ENCODE data around the gene CCDC70. TPM values are rescaled to one million over a fixed set of nuclear protein-coding genes. Genes with fewer than 3 reads are reported as not detected.

Gene CCDC70
- polyA plus RNA-seq (2013, experiment 1 of 4), result not detected
- not detected for polyA plus RNA-seq (2013, experiment 2 of 4)
- polyA plus RNA-seq (2013, experiment 3 of 4), result not detected
- polyA plus RNA-seq (2013, experiment 4 of 4), result not detected

DNA sequence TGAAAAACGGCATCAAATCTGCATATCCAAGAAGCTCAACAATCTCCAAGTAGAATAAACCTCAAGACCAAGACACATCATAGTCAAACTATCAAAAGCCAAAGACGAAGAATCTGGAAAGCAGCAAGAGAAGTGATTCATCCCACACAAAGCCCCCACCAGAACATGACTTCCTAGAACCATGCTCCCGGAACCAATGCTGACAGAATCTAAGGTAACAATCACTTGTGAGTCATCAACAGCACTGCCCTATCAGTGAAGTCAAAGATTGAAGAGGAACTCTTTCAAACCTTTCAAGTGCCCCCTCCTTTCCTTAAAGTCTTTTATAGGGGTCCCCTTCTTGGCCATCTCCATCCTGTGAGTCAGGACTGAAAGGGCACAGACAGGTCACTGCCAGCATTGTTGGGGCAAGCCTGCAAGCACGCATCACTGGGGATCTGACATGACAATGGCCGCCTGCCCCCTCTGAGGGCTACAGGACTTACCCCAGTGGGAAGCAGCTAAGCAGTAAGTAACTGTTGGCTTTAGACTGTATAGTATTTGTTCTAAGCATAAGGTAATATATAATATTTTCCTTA lies at the start of gene CCDC70:
Gene CCDC70 (plus strand): TSS at position 247 of the 578 bp plus-strand sequence. CDS start 3,443 bp downstream, outside the sequence.
- no peak within 1 kb of the TSS for H3K27ac ChIP-seq (ENCODE audit: insufficient read depth, low read depth, low read length, poor library complexity, severe bottlenecking)
- no peaks in the 10 kb centered on the region for H3K27me3 ChIP-seq (ENCODE audit: control insufficient read depth, insufficient read depth, low read length, poor library complexity, severe bottlenecking)
- no peaks in the 10 kb centered on the region for H3K36me3 ChIP-seq (ENCODE audit: control insufficient read depth, insufficient read depth, low read length)
- no peak within 1 kb of the TSS for H3K4me3 ChIP-seq (ENCODE audit: insufficient read depth, low read depth, low read length)
- H3K9me3 ChIP-seq (ENCODE audit: control insufficient read depth, low read length), result no peaks in the 10 kb centered on the region
- H3K4me1 ChIP-seq (ENCODE audit: control insufficient read depth, insufficient read depth, low read length), result no peaks in the 10 kb centered on the region
- WGBS, 2 experiments, result 89 to 94% methylated on average over 5 of the region's 5 CpGs

DNA sequence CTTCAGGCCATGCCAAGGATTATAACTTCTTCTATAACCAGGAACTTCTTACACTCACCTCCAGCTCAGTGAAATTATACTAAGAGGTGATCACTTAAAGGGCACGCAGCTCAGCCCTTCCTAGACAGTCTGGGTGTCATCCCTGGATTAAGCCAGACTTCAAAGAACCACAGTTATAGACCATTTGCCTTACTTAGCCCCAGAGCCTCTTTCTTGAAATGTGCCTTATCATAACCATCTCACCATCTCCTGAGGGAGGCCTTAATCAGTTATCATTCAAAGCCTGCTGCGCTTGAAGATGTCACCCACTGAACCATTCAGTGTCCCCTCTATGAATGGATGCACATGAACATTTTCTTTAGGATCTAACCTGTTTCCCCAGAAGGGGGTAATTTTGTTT lies 47.7 kb upstream of the CCDC70 start:
- WGBS, 2 experiments, result 94% methylated on average over 2 of the region's 2 CpGs
- no peak overlapping the region for H3K27ac ChIP-seq (ENCODE audit: insufficient read depth, low read depth, low read length, poor library complexity, severe bottlenecking)
- no peaks in the 10 kb centered on the region for H3K4me1 ChIP-seq (ENCODE audit: control insufficient read depth, insufficient read depth, low read length)
- H3K27me3 ChIP-seq (ENCODE audit: control insufficient read depth, insufficient read depth, low read length, poor library complexity, severe bottlenecking), result no peaks in the 10 kb centered on the region
- H3K36me3 ChIP-seq (ENCODE audit: control insufficient read depth, insufficient read depth, low read length), result no peaks in the 10 kb centered on the region
- H3K9me3 ChIP-seq (ENCODE audit: control insufficient read depth, low read length), result no peaks in the 10 kb centered on the region
- H3K4me3 ChIP-seq (ENCODE audit: insufficient read depth, low read depth, low read length), result no peak overlapping the region

DNA sequence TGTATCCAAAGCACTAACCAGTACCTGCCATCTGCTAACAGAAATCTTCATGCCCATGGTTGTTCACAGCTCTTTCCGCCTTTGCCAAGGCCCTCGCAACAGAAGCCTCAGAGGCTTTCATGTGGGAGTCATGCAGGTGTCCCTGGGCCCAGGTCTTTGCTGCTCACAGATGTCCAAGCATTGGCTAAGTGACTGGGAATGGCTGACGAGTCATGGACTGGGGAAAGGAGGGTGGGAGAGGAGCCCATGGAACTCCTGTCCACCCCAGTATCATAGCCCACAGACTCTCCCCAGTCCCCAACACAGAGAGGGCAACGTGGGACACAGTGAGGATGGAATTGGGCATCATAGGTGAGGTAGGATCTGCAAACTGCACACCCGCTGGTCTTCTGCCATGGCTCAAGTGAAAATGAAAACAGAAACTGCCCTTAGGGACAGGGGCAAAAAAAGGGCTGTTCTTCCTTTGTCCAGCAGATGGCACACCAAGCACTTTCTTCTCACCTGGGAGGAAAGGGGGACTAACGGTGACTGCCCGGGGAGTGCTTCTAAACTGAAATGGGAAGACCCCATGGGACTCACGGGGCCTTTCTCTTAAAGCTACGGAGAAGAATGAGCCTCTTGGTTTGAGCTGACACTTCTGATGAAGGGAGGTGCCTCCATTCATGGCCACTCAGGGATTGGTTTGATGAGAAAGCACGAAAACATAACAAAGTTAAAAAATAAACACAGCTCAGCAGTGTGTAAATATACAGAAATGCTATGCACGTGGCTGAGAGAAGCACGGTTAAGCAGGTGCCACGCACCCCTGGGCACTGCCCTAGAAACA lies 46.7 kb upstream of the CCDC70 start:
- no peaks in the 10 kb centered on the region for H3K4me1 ChIP-seq (ENCODE audit: control insufficient read depth, insufficient read depth, low read length)
- H3K27me3 ChIP-seq (ENCODE audit: control insufficient read depth, insufficient read depth, low read length, poor library complexity, severe bottlenecking), result no peaks in the 10 kb centered on the region
- H3K4me3 ChIP-seq (ENCODE audit: insufficient read depth, low read depth, low read length), result no peak overlapping the region
- WGBS, 2 experiments, result 45 to 47% methylated on average over 13 of the region's 13 CpGs
- no peaks in the 10 kb centered on the region for H3K9me3 ChIP-seq (ENCODE audit: control insufficient read depth, low read length)
- no peaks in the 10 kb centered on the region for H3K36me3 ChIP-seq (ENCODE audit: control insufficient read depth, insufficient read depth, low read length)
- H3K27ac ChIP-seq (ENCODE audit: insufficient read depth, low read depth, low read length, poor library complexity, severe bottlenecking), result no peak overlapping the region

GRCh38 chr13:51815848-51816247 lies 45.9 kb upstream of the CCDC70 start:
- Histone ChIP-seq H3K27me3 (ENCODE audit: control insufficient read depth, insufficient read depth, low read length, poor library complexity, severe bottlenecking) (no peaks in the 10 kb centered on the region), H3K4me3 (ENCODE audit: insufficient read depth, low read depth, low read length) (no peak overlapping the region), H3K27ac (ENCODE audit: insufficient read depth, low read depth, low read length, poor library complexity, severe bottlenecking) (no peak overlapping the region), H3K36me3 (ENCODE audit: control insufficient read depth, insufficient read depth, low read length) (no peaks in the 10 kb centered on the region), H3K4me1 (ENCODE audit: control insufficient read depth, insufficient read depth, low read length) (no peaks in the 10 kb centered on the region), H3K9me3 (ENCODE audit: control insufficient read depth, low read length) (no peaks in the 10 kb centered on the region)
- WGBS, 2 experiments, result 89 to 91% methylated on average over 11 of the region's 11 CpGs

GRCh38 chr13:51816604-51817249 lies 45.0 kb upstream of the CCDC70 start:
- H3K27me3 ChIP-seq (ENCODE audit: control insufficient read depth, insufficient read depth, low read length, poor library complexity, severe bottlenecking), result no peaks in the 10 kb centered on the region
- no peak overlapping the region for H3K27ac ChIP-seq (ENCODE audit: insufficient read depth, low read depth, low read length, poor library complexity, severe bottlenecking)
- H3K36me3 ChIP-seq (ENCODE audit: control insufficient read depth, insufficient read depth, low read length), result no peaks in the 10 kb centered on the region
- 88 to 89% methylated on average over 19 of the region's 19 CpGs for WGBS, 2 experiments
- no peaks in the 10 kb centered on the region for H3K4me1 ChIP-seq (ENCODE audit: control insufficient read depth, insufficient read depth, low read length)
- H3K4me3 ChIP-seq (ENCODE audit: insufficient read depth, low read depth, low read length), result no peak overlapping the region
- no peaks in the 10 kb centered on the region for H3K9me3 ChIP-seq (ENCODE audit: control insufficient read depth, low read length)

- no peak overlapping the region for H3K4me3 ChIP-seq (ENCODE audit: insufficient read depth, low read depth, low read length)
- H3K27me3 ChIP-seq (ENCODE audit: control insufficient read depth, insufficient read depth, low read length, poor library complexity, severe bottlenecking), result no peaks in the 10 kb centered on the region
- WGBS, 2 experiments, result 90% methylated on average over 8 of the region's 8 CpGs
- no peaks in the 10 kb centered on the region for H3K36me3 ChIP-seq (ENCODE audit: control insufficient read depth, insufficient read depth, low read length)
- no peaks in the 10 kb centered on the region for H3K4me1 ChIP-seq (ENCODE audit: control insufficient read depth, insufficient read depth, low read length)
- no peaks in the 10 kb centered on the region for H3K9me3 ChIP-seq (ENCODE audit: control insufficient read depth, low read length)
- no peak overlapping the region for H3K27ac ChIP-seq (ENCODE audit: insufficient read depth, low read depth, low read length, poor library complexity, severe bottlenecking)
These were observed 44.1 kb upstream of the CCDC70 start for GRCh38 chr13:51817717-51818116.

DNA sequence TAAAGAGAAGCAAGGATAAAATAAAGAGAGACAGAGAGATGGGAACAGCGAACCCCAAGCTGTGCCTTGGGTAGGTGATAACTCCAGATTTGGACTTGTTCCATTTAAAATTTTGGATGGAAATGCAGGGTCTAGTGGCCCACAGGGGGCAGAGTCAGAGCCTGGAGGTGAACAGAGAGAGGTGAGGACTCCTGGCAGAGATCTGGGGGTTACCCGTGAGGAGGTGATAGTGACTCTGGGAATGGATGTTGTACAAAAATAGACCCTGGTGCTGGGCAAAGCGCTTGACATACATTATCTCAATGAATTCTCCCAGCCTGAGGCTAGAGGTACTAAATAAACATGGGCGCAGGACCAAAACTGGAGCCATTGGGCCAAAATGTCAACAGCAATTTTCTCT lies 43.5 kb upstream of the CCDC70 start:
- H3K9me3 ChIP-seq (ENCODE audit: control insufficient read depth, low read length), result no peaks in the 10 kb centered on the region
- H3K27ac ChIP-seq (ENCODE audit: insufficient read depth, low read depth, low read length, poor library complexity, severe bottlenecking), result no peak overlapping the region
- 96 to 98% methylated on average over 4 of the region's 4 CpGs for WGBS, 2 experiments
- no peaks in the 10 kb centered on the region for H3K27me3 ChIP-seq (ENCODE audit: control insufficient read depth, insufficient read depth, low read length, poor library complexity, severe bottlenecking)
- H3K36me3 ChIP-seq (ENCODE audit: control insufficient read depth, insufficient read depth, low read length), result no peaks in the 10 kb centered on the region
- no peaks in the 10 kb centered on the region for H3K4me1 ChIP-seq (ENCODE audit: control insufficient read depth, insufficient read depth, low read length)
- no peak overlapping the region for H3K4me3 ChIP-seq (ENCODE audit: insufficient read depth, low read depth, low read length)

DNA sequence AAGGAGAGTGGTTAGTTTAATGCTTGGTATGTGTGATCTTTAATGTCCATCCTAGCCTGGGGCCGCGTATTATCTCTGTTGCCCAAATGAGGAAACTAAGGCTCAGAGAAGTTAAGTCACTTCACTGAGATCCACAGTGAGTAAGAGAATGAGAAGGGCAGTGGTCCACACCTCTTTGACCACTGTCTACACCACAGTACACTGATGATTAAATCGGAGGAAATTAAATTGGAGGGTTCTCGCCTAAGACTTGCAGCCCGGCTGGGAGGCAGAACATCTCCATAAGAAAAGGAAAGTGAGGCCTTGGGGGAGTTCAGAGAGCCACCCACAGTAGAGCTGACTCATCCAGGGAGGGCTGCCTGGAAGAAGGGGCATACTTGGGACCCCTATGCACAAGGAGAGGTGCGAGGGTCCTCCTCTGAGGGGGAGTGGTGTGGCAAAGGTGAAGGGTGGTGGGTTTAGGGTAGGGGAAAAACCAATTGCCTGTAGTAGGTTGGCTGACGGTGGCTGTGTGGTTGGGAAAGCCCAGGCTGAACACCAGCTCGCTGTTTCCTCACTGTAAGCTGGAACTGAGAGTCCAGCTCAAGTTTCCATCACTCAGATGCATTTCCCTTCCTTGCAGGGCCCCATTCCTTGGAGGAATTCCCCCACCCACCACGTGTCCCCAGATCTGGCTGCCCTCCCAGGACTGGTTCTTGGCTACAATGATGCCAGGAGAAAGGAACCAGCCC lies 42.8 kb upstream of the CCDC70 start:
- no peaks in the 10 kb centered on the region for H3K27me3 ChIP-seq (ENCODE audit: control insufficient read depth, insufficient read depth, low read length, poor library complexity, severe bottlenecking)
- no peaks in the 10 kb centered on the region for H3K9me3 ChIP-seq (ENCODE audit: control insufficient read depth, low read length)
- H3K27ac ChIP-seq (ENCODE audit: insufficient read depth, low read depth, low read length, poor library complexity, severe bottlenecking), result no peak overlapping the region
- WGBS, 2 experiments, result 74 to 78% methylated on average over 9 of the region's 9 CpGs
- H3K4me3 ChIP-seq (ENCODE audit: insufficient read depth, low read depth, low read length), result no peak overlapping the region
- H3K4me1 ChIP-seq (ENCODE audit: control insufficient read depth, insufficient read depth, low read length), result no peaks in the 10 kb centered on the region
- H3K36me3 ChIP-seq (ENCODE audit: control insufficient read depth, insufficient read depth, low read length), result no peaks in the 10 kb centered on the region

DNA sequence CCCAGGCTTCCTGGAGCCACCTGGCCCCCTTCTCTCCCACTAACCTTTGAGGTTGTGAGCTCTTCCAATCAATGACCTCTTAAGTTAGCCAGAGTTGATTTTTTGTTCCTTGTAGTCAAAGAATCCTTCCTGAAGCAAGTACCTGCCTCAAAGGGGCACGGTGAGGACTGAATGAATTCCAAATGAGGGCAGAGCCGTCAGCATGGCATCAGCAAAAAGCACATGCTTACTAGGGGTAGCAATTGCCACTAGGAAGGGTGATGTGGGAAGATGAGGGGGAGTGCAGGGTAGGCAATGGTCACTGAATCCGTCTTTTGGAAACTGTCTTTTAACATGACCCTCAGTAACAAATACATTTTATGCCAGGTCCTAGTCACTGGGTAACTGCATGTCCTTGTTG lies 42.2 kb upstream of the CCDC70 start:
- no peak overlapping the region for H3K27ac ChIP-seq (ENCODE audit: insufficient read depth, low read depth, low read length, poor library complexity, severe bottlenecking)
- H3K27me3 ChIP-seq (ENCODE audit: control insufficient read depth, insufficient read depth, low read length, poor library complexity, severe bottlenecking), result no peaks in the 10 kb centered on the region
- WGBS, 2 experiments, result 86 to 93% methylated on average over 3 of the region's 3 CpGs
- H3K4me3 ChIP-seq (ENCODE audit: insufficient read depth, low read depth, low read length), result no peak overlapping the region
- no peaks in the 10 kb centered on the region for H3K4me1 ChIP-seq (ENCODE audit: control insufficient read depth, insufficient read depth, low read length)
- no peaks in the 10 kb centered on the region for H3K36me3 ChIP-seq (ENCODE audit: control insufficient read depth, insufficient read depth, low read length)
- H3K9me3 ChIP-seq (ENCODE audit: control insufficient read depth, low read length), result no peaks in the 10 kb centered on the region

Data from ectodermal cell (in vitro differentiated cells).